Suppressor macrophage treated with lipopolysaccharide for 1 hour (primary cell): ENCODE measurements around the gene GRB10.
A peak's percentile ranks its signal among the peaks of the same experiment; 100 is the strongest.

Experiments
- DNase-seq, 3 donors: peaks; one replicate each; pipeline ENCODE4 v3.0.0-alpha.2; 2020 to 2022

GRB10 gene

GRCh38 chr7:50665403-50666123 lies 117.1 kb downstream of the GRB10 start:
- no peak for DNase-seq

- no peak for DNase-seq
These were observed 117.8 kb downstream of the GRB10 start for GRCh38 chr7:50664937-50665336.

GRCh38 chr7:50664461-50664922 lies 118.2 kb downstream of the GRB10 start:
- peak in 2 of 3 donors; percentile 41 to 50 for DNase-seq

- no peak for DNase-seq
These were observed 119.1 kb downstream of the GRB10 start for GRCh38 chr7:50663396-50664102.

GRCh38 chr7:50662996-50663395 lies 119.7 kb downstream of the GRB10 start:
- no peak for DNase-seq

- no peak for DNase-seq
These were observed 120.5 kb downstream of the GRB10 start for GRCh38 chr7:50662041-50662694.

- peak in 2 of 3 donors; percentile 40 to 43 for DNase-seq
These were observed 121.2 kb downstream of the GRB10 start for GRCh38 chr7:50661345-50662040.

- no peak for DNase-seq
These were observed 121.9 kb downstream of the GRB10 start for GRCh38 chr7:50660830-50661175.

GRCh38 chr7:50660040-50660829 lies 122.5 kb downstream of the GRB10 start:
- peak; percentile 25 to 52 (median 34) for DNase-seq

- DNase-seq = no peak
These were observed 123.2 kb downstream of the GRB10 start for GRCh38 chr7:50659329-50659965.

GRCh38 chr7:50658696-50659095 lies 124.0 kb downstream of the GRB10 start:
- no peak for DNase-seq

GRCh38 chr7:50657912-50658311 lies 124.8 kb downstream of the GRB10 start:
- DNase-seq = no peak

GRCh38 chr7:50657341-50657873 lies 125.3 kb downstream of the GRB10 start:
- no peak for DNase-seq

- DNase-seq = no peak
These were observed 126.4 kb downstream of the GRB10 start for GRCh38 chr7:50656141-50656895.

GRCh38 chr7:50655490-50655889 lies 127.2 kb downstream of the GRB10 start:
- no peak for DNase-seq

- DNase-seq = no peak
These were observed 127.7 kb downstream of the GRB10 start for GRCh38 chr7:50655020-50655419.

GRCh38 chr7:50653981-50654425 lies 128.7 kb downstream of the GRB10 start:
- DNase-seq = peak in 1 of 3 donors; percentile 60

- peak in 2 of 3 donors; percentile 17 to 42 for DNase-seq
These were observed 129.4 kb downstream of the GRB10 start for GRCh38 chr7:50653126-50653864.

GRCh38 chr7:50652400-50653125 lies 130.1 kb downstream of the GRB10 start:
- no peak for DNase-seq
